ENCODE data around the gene ATRNL1.

ATRNL1 gene

GRCh38 chr10:115915429-115915828 lies 822.3 kb downstream of the ATRNL1 start:
- no peak for DNase-seq

DNA sequence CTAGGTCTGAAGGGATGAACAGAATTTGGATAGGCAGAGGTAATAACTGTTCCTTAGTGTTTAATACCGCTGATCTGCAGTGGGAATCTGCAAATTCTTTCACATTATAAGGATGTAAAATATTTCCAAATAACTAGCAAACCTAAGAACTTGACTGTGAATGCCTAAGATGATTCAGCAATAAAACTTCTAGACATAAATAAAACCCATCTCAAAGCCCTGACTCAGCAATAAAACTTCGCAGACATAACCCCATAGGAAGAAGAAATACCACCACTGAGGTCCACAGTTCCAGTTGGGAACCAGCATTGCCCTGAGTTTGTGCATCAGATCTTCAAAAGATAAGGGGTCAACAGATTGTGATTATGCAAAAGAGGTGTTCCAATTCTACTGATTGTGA lies 825.6 kb downstream of the ATRNL1 start:
- no peak for DNase-seq

GRCh38 chr10:115921795-115922194 lies 828.6 kb downstream of the ATRNL1 start:
- DNase-seq, result no peak

DNA sequence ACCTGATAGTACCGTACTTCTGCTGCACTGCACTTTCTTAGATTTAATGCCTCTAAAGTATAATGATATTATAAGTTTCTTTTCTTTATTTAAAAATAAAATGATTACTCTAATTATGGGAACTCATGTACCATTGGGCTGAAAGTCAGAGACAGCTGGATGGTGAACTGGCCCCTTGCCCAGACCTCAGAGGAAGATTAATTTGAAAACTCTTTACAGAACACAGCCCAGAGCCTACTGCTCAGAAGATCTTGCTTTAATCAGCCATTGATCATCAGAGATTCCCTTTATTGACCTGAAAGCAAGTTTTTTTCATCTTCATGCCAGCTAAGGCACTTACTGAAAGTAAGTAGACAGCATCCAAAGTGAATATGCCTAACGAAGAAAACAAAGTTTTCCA lies 838.1 kb downstream of the ATRNL1 start:
- DNase-seq, result no peak

GRCh38 chr10:115932099-115932498 lies 838.9 kb downstream of the ATRNL1 start:
- DNase-seq, result no peak

DNA sequence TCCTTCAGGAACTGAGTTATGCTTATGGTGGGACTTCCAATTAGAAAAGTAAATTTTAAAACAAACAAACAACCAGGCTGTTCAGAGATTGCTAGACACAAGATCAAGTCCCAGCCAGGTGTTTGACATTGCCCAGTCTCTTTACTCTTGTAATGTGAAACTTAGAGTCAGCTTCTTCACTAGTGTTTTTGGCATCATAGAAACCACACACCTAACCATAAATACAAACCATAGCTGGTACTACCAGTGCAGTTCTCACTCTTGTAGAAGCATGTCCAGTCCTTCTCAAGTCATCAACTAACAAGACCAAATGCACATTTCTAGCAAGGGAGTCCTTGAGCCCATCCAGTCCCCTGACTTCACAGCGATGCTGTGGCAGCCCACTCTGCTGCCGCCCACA lies 839.9 kb downstream of the ATRNL1 start:
- no peak for DNase-seq

- no peak for DNase-seq
Observed at GRCh38 chr10:115935731-115936130, 842.6 kb downstream of the ATRNL1 start.

GRCh38 chr10:115936926-115937767 lies 844.0 kb downstream of the ATRNL1 start:
- no peak for DNase-seq

DNA sequence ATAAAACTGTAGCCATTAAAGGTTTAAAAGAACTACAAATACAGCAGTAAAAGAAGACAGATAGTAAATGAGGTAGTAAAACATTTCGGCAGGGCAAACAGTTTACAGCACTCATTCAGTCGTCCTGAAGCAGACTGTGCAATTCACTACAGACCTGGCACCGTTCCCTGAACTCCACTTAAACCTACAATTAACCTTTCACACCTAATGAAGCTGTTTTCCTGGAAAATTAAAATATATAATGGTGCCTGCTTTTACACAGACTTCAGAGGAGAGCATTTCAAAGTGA lies 844.5 kb downstream of the ATRNL1 start:
- no peak for DNase-seq

- no peak for DNase-seq
Observed at GRCh38 chr10:115939101-115939854, 846.1 kb downstream of the ATRNL1 start.

DNA sequence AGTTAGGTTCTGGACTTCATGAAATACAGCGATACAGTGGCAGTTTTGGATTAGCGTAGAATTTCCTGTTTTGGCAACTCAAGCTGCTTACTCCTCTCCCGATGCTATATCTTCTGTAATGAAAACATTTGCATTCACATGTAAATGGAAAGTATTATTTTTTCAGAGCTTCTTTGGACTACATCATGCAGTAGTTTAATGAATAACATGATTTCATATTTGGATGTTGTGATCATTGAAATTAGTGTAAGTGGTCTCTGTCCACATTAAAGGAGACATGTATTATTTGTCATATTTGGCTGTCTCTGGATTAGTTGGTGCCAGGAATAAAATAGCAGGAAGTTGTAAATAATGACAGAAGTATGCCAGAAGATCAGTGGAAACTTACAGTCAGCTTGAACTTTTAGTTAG lies 848.2 kb downstream of the ATRNL1 start:
- no peak for DNase-seq

- DNase-seq, result no peak
Observed at GRCh38 chr10:115942101-115942500, 848.9 kb downstream of the ATRNL1 start.

GRCh38 chr10:115944538-115944937 lies 851.4 kb downstream of the ATRNL1 start:
- no peak for DNase-seq

DNA sequence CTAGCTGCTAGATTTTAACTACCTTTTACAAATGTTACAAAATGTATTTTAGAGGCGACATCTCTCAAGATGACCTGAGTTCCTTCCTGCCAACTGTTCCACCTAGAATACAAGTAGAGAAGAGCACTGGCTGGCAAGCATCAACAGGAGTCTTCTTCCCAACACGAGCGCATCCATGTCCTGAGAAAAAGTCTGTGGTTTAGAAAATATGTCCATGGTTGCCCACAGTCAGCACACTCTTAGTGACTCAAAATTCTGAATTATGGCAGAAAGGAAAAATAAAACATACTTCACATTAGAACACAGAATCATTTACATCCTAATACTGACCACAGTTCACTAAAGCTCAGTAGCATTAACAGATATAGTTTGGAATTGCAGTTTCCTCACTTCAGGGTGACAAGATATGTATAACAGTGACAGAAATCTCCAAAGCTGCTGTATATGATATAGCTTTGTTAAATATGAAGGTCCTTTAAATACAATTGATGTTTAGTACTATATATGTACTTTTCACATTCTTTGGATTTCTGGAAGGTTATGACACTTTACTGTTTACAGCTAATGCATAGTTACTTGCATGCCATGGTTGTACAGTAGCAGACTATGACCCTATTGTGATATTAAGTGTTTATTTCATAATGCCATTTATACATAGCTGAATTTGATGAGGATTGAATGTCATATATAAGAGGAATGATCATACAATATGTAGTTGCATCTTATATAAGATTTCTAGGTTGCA lies 852.7 kb downstream of the ATRNL1 start:
- DNase-seq, result no peak

GRCh38 chr10:115947104-115947503 lies 853.9 kb downstream of the ATRNL1 start:
- DNase-seq, result no peak

- no peak for DNase-seq
Observed at GRCh38 chr10:115948465-115948864, 855.3 kb downstream of the ATRNL1 start.

DNA sequence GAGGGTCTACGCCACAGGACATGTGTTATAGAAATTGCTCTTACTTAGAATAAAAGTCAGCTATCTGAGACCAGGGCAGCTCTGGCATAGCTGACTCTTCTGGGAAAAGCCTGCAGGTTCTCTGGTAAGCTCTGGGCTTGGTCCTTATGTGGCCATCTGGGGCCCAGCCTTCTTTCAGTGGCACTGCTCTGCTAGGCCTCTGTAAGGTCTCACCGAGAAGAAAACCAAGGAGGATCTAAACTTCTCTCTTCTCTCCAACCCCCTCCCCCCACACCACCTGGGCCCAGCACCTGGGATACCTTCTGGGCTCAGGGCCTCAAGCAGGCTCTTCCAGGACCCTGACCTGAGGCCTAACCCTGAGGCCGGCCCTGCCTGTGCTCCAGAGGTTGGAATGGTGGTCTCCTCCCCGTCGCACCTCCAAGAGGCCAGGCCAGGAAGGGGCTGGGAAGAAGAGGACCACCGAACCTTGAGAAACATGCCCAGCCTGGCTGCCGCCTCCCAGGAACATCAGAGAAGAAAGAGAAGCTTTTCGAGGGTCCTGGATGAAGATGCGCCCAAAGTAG lies 856.2 kb downstream of the ATRNL1 start:
- DNase-seq, result no peak

DNA sequence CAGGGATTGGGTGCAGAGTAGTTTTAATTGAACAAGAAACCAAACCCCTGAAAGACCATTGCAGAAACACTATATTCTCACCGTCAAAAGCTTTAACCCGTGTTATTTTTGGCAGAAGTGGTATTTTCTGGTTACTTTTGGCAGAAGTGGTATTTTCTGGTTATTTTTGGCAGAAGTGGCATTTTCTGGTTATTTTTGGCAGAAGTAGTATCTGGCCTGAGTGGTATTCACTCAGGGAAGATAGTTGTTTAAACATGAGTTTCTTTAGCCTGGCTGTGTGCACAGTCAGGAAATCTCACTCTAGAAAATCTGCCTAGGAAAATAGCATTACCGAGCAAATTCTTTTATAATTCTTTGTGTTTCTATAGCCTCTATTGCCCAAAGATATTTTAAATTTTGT lies 857.2 kb downstream of the ATRNL1 start:
- DNase-seq, result no peak

GRCh38 chr10:115951242-115951641 lies 858.1 kb downstream of the ATRNL1 start:
- no peak for DNase-seq

- DNase-seq, result no peak
Observed at GRCh38 chr10:115953281-115953680, 860.1 kb downstream of the ATRNL1 start.

GRCh38 chr10:115953968-115954367 lies 860.8 kb downstream of the ATRNL1 start:
- DNase-seq, result no peak

DNA sequence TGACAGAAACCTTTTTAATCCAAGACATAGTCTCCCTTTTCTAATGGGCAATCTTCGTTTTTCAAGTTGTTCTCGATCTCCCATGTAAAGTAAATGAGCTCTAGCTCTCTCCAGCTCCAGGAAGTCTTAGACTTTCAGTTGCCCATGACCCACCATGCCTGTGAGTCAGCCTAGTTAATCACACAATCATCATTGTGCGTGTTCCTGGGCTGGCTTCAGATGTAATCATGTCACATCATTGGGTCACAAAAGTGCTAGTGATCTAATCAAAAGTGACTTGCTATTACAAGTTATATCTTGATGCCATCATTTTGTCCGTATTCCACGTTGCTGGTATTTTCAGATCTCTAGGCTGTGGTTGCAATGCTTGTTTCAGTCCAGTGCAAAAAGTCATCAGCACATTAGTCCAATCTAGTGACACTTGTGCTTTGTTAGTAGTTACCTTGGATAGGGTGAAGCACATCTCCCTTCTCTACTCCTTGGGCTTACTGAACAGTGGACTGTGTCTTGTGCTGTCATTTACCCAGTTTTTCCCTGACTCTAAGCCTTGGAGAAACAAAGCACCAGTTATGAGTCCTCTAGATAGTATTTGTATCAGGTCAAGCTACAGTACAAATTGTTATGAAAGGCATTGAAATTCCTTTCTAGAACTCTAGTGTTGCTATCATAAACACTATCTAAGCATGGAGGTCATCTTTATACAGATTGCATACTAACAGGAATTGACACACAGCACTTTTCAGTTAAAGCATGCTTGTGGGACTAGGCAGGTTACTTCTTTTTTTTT lies 863.3 kb downstream of the ATRNL1 start:
- DNase-seq, result no peak

GRCh38 chr10:115957012-115957399 lies 863.8 kb downstream of the ATRNL1 start:
- no peak for DNase-seq

Measured in NCI-H1436 treated with DMSO at 0.1 percent for 48 hours (cell line).